GM21737 (cell line): ENCODE results near the gene C16orf87.
"Not testable (repeated sequence)": the region's sequence is repeated elsewhere in the genome, so short reads cannot be mapped to it uniquely, and the experiment has no call there.

Source experiments
- ATAC-seq: cut with Tn5 transposase; IDR thresholded peaks from one replicate; pipeline ENCODE4 v1.9.1; 2021; ENCODE audit warnings: mild to moderate bottlenecking, moderate library complexity; ENCODE audit not compliant: unreplicated experiment

C16orf87 gene

GRCh38 chr16:46801428-46802049, 29.4 kb downstream of the C16orf87 start:
- no peak for ATAC-seq

- ATAC-seq = no peak
Measured at GRCh38 chr16:46800494-46800893, 30.5 kb downstream of the C16orf87 start.

- ATAC-seq = no peak
Measured at GRCh38 chr16:46797501-46797900, 33.5 kb downstream of the C16orf87 start.

- no peak for ATAC-seq
Measured at GRCh38 chr16:46796764-46797269, 34.2 kb downstream of the C16orf87 start.

- no peak for ATAC-seq
Measured at GRCh38 chr16:46793841-46794240, 37.1 kb downstream of the C16orf87 start.

GRCh38 chr16:46790599-46791270, 40.2 kb downstream of the C16orf87 start:
- no peak for ATAC-seq

GRCh38 chr16:46789499-46790414, 41.2 kb downstream of the C16orf87 start:
- peak; percentile 77 for ATAC-seq

- no peak for ATAC-seq
Measured at GRCh38 chr16:46788891-46789474, 42.0 kb downstream of the C16orf87 start.

- ATAC-seq = no peak
Measured at GRCh38 chr16:46787909-46788308, 43.1 kb downstream of the C16orf87 start.

- ATAC-seq = no peak
Measured at GRCh38 chr16:46785076-46785845, 45.7 kb downstream of the C16orf87 start.

- ATAC-seq = not testable (repeated sequence)
Measured at GRCh38 chr16:46784569-46784968, 46.4 kb downstream of the C16orf87 start.

GRCh38 chr16:46783800-46784199, 47.2 kb downstream of the C16orf87 start:
- no peak for ATAC-seq

- no peak for ATAC-seq
Measured at GRCh38 chr16:46782320-46782719, 48.7 kb downstream of the C16orf87 start.

- no peak for ATAC-seq
Measured at GRCh38 chr16:46777804-46778203, 53.2 kb downstream of the C16orf87 start.

GRCh38 chr16:46775214-46775613, 55.8 kb downstream of the C16orf87 start:
- ATAC-seq = no peak

- no peak for ATAC-seq
Measured at GRCh38 chr16:46774743-46775177, 56.2 kb downstream of the C16orf87 start.

GRCh38 chr16:46772463-46772862, 58.5 kb downstream of the C16orf87 start:
- no peak for ATAC-seq

GRCh38 chr16:46768809-46769208, 62.2 kb downstream of the C16orf87 start:
- ATAC-seq = no peak

GRCh38 chr16:46765050-46765449, 65.9 kb downstream of the C16orf87 start:
- ATAC-seq = no peak

- no peak for ATAC-seq
Measured at GRCh38 chr16:46763147-46763546, 67.8 kb downstream of the C16orf87 start.
